ENCODE measurements around the gene SMARCD2. TPM values are rescaled to one million over a fixed set of nuclear protein-coding genes. Genes with fewer than 3 reads are reported as not detected.
"Not testable (repeated sequence)": the region's sequence is repeated elsewhere in the genome, so short reads cannot be mapped to it uniquely, and the experiment has no call there.

The SMARCD2 gene
- total RNA-seq, 1 donor from 2014 or later: 34.6 TPM

GRCh38 chr17:63859257-63859656 is 16.8 kb upstream of the SMARCD2 start:
- no peak for DNase-seq (ENCODE audit: low spot score)
- H3K27ac Mint-ChIP-seq (ENCODE audit: unreplicated experiment): no peak overlapping the region
- TF ChIP-seq CTCF (IDR thresholded peaks at IDR 0.05): no peak
- H3K9me3 Mint-ChIP-seq (ENCODE audit: low read depth): no peaks in the 10 kb centered on the region
- H3K4me1 Mint-ChIP-seq (ENCODE audit: low read depth): no peaks in the 10 kb centered on the region
- no peaks in the 10 kb centered on the region for H3K36me3 Mint-ChIP-seq (ENCODE audit: low read depth)
- no peak overlapping the region for H3K4me3 Mint-ChIP-seq (ENCODE audit: unreplicated experiment)
- peaks cover 33% of the 10 kb centered on the region for H3K27me3 Mint-ChIP-seq (ENCODE audit: low read depth)

GRCh38 chr17:63856425-63856824 is 13.9 kb upstream of the SMARCD2 start:
- peaks cover 36% of the 10 kb centered on the region for H3K27me3 Mint-ChIP-seq (ENCODE audit: low read depth)
- not testable (repeated sequence) for H3K4me3 Mint-ChIP-seq (ENCODE audit: unreplicated experiment); H3K27ac Mint-ChIP-seq (ENCODE audit: unreplicated experiment); H3K36me3 Mint-ChIP-seq (ENCODE audit: low read depth); H3K9me3 Mint-ChIP-seq (ENCODE audit: low read depth); DNase-seq (ENCODE audit: low spot score); H3K4me1 Mint-ChIP-seq (ENCODE audit: low read depth)

GRCh38 chr17:63855185-63855584 is 12.7 kb upstream of the SMARCD2 start:
- DNase-seq (ENCODE audit: low spot score): no peak
- Mint-ChIP-seq H3K27ac (ENCODE audit: unreplicated experiment) (no peak overlapping the region), H3K36me3 (ENCODE audit: low read depth) (no peaks in the 10 kb centered on the region), H3K9me3 (ENCODE audit: low read depth) (no peaks in the 10 kb centered on the region), H3K4me1 (ENCODE audit: low read depth) (no peaks in the 10 kb centered on the region), H3K27me3 (ENCODE audit: low read depth) (peaks cover 28% of the 10 kb centered on the region), H3K4me3 (ENCODE audit: unreplicated experiment) (no peak overlapping the region)
- no peak for TF ChIP-seq CTCF (IDR thresholded peaks at IDR 0.05)

- Mint-ChIP-seq H3K9me3 (ENCODE audit: low read depth) (no peaks in the 10 kb centered on the region), H3K4me1 (ENCODE audit: low read depth) (no peaks in the 10 kb centered on the region), H3K27me3 (ENCODE audit: low read depth) (peaks cover 23% of the 10 kb centered on the region), H3K36me3 (ENCODE audit: low read depth) (no peaks in the 10 kb centered on the region), H3K4me3 (ENCODE audit: unreplicated experiment) (no peak overlapping the region), H3K27ac (ENCODE audit: unreplicated experiment) (no peak overlapping the region)
- TF ChIP-seq CTCF (IDR thresholded peaks at IDR 0.05): no peak
- DNase-seq (ENCODE audit: low spot score): no peak
Observed at GRCh38 chr17:63854709-63855108, 12.2 kb upstream of the SMARCD2 start.

- Mint-ChIP-seq H3K4me3 (ENCODE audit: unreplicated experiment) (no peak overlapping the region), H3K4me1 (ENCODE audit: low read depth) (peaks cover 4% of the 10 kb centered on the region), H3K27me3 (ENCODE audit: low read depth) (peaks cover 15% of the 10 kb centered on the region), H3K27ac (ENCODE audit: unreplicated experiment) (no peak overlapping the region), H3K36me3 (ENCODE audit: low read depth) (no peaks in the 10 kb centered on the region), H3K9me3 (ENCODE audit: low read depth) (no peaks in the 10 kb centered on the region)
- DNase-seq (ENCODE audit: low spot score): no peak
- no peak for TF ChIP-seq CTCF (IDR thresholded peaks at IDR 0.05)
Observed at GRCh38 chr17:63853260-63853659, 10.8 kb upstream of the SMARCD2 start.

GRCh38 chr17:63850401-63850800 is 7.9 kb upstream of the SMARCD2 start:
- Mint-ChIP-seq H3K4me3 (ENCODE audit: unreplicated experiment) (no peak overlapping the region), H3K27me3 (ENCODE audit: low read depth) (peaks cover 5% of the 10 kb centered on the region), H3K36me3 (ENCODE audit: low read depth) (no peaks in the 10 kb centered on the region), H3K27ac (ENCODE audit: unreplicated experiment) (no peak overlapping the region), H3K4me1 (ENCODE audit: low read depth) (peaks cover 8% of the 10 kb centered on the region), H3K9me3 (ENCODE audit: low read depth) (no peaks in the 10 kb centered on the region)
- DNase-seq (ENCODE audit: low spot score): no peak
- no peak for TF ChIP-seq CTCF (IDR thresholded peaks at IDR 0.05)

Data from chondrocyte (in vitro differentiated cells).